Measurements from ENCODE around the gene GRM8.

DNA sequence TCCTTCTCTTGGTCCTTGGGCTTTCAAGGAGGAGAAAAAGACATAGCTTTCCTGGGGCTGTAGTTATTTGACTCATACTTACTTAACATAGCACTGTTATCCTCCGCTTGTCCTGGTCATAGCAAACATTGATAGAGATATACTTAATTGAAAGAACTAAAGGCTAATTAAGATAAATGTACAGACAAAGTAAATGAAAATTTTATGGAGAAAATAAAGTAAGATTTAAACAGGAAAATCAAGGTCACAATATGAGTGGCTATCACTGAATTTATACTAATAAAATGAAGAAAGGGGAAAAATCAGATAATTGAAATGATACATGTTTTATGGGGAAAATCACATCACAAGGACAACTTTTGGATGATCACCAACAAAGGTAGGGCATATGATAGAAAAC lies 849.7 kb downstream of the GRM8 start:
- TF ChIP-seq BHLHE40 (IDR thresholded peaks at IDR 0.05; ENCODE audit: borderline replicate concordance) (no peak), FOXM1 (IDR thresholded peaks at IDR 0.05; ENCODE audit: borderline replicate concordance) (no peak), L3MBTL2 (conservative IDR thresholded peaks at IDR 0.05) (no peak), HDGF (IDR thresholded peaks at IDR 0.05; ENCODE audit: borderline replicate concordance) (no peak), NFRKB (IDR thresholded peaks at IDR 0.05) (no peak)

Data from HEK293T (cell line).